Ramos (cell line): Measurements from ENCODE around the gene ABHD16B.

Experiments used
- in situ Hi-C: fragments of 300-500 bp; cut with MboI; formaldehyde crosslinking; loops from one replicate; pipeline ENCODE4 v1.14.3; 2022; ENCODE audit warnings: low sequenced_read_pairs; ENCODE audit not compliant: unreplicated experiment

ABHD16B gene

GRCh38 chr20:63891061-63892002, 30.0 kb downstream of the ABHD16B start:
- in situ Hi-C loops = no loop called here

- in situ Hi-C loops = no loop called here
Observed at GRCh38 chr20:63892402-63892801, 31.1 kb downstream of the ABHD16B start.

GRCh38 chr20:63893999-63894357, 32.7 kb downstream of the ABHD16B start:
- in situ Hi-C loops = no loop called here

GRCh38 chr20:63894358-63895201, 33.3 kb downstream of the ABHD16B start, which contains the start of gene DNAJC5:
Gene DNAJC5, plus strand, starts transcription at chr20:63895126. Its CDS starts 33,220 bp downstream, at chr20:63928346.
- in situ Hi-C loops = no loop called here

- in situ Hi-C loops = no loop called here
Observed at GRCh38 chr20:63895202-63895951, 34.1 kb downstream of the ABHD16B start.

- in situ Hi-C loops = no loop called here
Observed at GRCh38 chr20:63895952-63896263, 34.6 kb downstream of the ABHD16B start.

GRCh38 chr20:63896264-63897105, 35.2 kb downstream of the ABHD16B start:
- in situ Hi-C loops = no loop called here

- in situ Hi-C loops = no loop called here
Observed at GRCh38 chr20:63897978-63898561, 36.8 kb downstream of the ABHD16B start.

GRCh38 chr20:63898882-63899558, 37.7 kb downstream of the ABHD16B start:
- in situ Hi-C loops = no loop called here

GRCh38 chr20:63900413-63900812, 39.1 kb downstream of the ABHD16B start:
- in situ Hi-C loops = no loop called here

- in situ Hi-C loops = no loop called here
Observed at GRCh38 chr20:63903796-63904561, 42.7 kb downstream of the ABHD16B start.

- in situ Hi-C loops = no loop called here
Observed at GRCh38 chr20:63908008-63908682, 46.8 kb downstream of the ABHD16B start.

- in situ Hi-C loops = no loop called here
Observed at GRCh38 chr20:63911176-63911575, 49.9 kb downstream of the ABHD16B start.
